Nephron (organoid): ENCODE measurements around the gene KLK2.

ENCODE experiments used
- H3K27ac Mint-ChIP-seq, 3 experiments: 2 replicates each; pipeline ENCODE4 v1.8.0; 2020; ENCODE audit warnings: mixed read lengths in 3 of 3, mild to moderate bottlenecking in 2 of 3, moderate library complexity in 1 of 3
- H3K27me3 Mint-ChIP-seq: 2 replicates; pipeline ENCODE4 v1.8.0; 2021; ENCODE audit warnings: low read depth, mild to moderate bottlenecking, moderate library complexity, mixed read lengths
- H3K36me3 Mint-ChIP-seq: 2 replicates; pipeline ENCODE4 v1.8.0; 2020; ENCODE audit warnings: low read depth, mixed read lengths
- H3K4me1 Mint-ChIP-seq: 2 replicates; pipeline ENCODE4 v1.8.0; 2020; ENCODE audit warnings: mixed read lengths
- H3K4me3 Mint-ChIP-seq, 3 experiments: 2 replicates each; pipeline ENCODE4 v1.8.0; 2020; ENCODE audit warnings: mild to moderate bottlenecking in 3 of 3, mixed read lengths in 3 of 3, moderate library complexity in 2 of 3
- H3K9me3 Mint-ChIP-seq: 2 replicates; pipeline ENCODE4 v1.8.0; 2020; ENCODE audit warnings: mixed read lengths
- CTCF ChIP-seq, 3 experiments: fragments of 200-600 bp; sonication (generic); IDR thresholded peaks; one replicate each; pipeline ENCODE4 v1.5.0; 2021; ENCODE audit warnings: antibody characterized with exemption in 3 of 3; ENCODE audit not compliant: unreplicated experiment in 3 of 3

The KLK2 gene

DNA sequence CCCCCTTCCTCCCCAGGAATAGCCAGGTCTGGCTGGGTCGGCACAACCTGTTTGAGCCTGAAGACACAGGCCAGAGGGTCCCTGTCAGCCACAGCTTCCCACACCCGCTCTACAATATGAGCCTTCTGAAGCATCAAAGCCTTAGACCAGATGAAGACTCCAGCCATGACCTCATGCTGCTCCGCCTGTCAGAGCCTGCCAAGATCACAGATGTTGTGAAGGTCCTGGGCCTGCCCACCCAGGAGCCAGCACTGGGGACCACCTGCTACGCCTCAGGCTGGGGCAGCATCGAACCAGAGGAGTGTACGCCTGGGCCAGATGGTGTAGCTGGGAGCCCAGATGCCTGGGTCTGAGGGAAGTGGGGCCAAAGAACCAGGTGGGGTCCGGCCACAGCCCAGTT lies 3.2 kb downstream of the KLK2 start:
- no peak overlapping the region for H3K4me3 Mint-ChIP-seq
- H3K27ac Mint-ChIP-seq: no peak overlapping the region
- no peak for TF ChIP-seq CTCF (IDR thresholded peaks at IDR 0.05; ENCODE audit: unreplicated experiment in 3 of 3)
- H3K9me3 Mint-ChIP-seq: no peaks in the 10 kb centered on the region
- H3K27me3 Mint-ChIP-seq: peaks cover 44% of the 10 kb centered on the region
- no peaks in the 10 kb centered on the region for H3K36me3 Mint-ChIP-seq
- H3K4me1 Mint-ChIP-seq: no peaks in the 10 kb centered on the region

DNA sequence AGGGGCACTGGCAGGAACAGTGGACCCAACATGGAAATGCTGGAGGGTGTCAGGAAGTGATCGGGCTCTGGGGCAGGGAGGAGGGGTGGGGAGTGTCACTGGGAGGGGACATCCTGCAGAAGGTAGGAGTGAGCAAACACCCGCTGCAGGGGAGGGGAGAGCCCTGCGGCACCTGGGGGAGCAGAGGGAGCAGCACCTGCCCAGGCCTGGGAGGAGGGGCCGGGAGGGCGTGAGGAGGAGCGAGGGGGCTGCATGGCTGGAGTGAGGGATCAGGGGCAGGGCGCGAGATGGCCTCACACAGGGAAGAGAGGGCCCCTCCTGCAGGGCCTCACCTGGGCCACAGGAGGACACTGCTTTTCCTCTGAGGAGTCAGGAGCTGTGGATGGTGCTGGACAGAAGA lies 4.1 kb downstream of the KLK2 start:
- Mint-ChIP-seq H3K27me3 (peaks cover 46% of the 10 kb centered on the region), H3K4me1 (no peaks in the 10 kb centered on the region), H3K9me3 (no peaks in the 10 kb centered on the region), H3K4me3 (no peak overlapping the region), H3K27ac (no peak overlapping the region), H3K36me3 (no peaks in the 10 kb centered on the region)
- TF ChIP-seq CTCF (IDR thresholded peaks at IDR 0.05; ENCODE audit: unreplicated experiment in 3 of 3): no peak

DNA sequence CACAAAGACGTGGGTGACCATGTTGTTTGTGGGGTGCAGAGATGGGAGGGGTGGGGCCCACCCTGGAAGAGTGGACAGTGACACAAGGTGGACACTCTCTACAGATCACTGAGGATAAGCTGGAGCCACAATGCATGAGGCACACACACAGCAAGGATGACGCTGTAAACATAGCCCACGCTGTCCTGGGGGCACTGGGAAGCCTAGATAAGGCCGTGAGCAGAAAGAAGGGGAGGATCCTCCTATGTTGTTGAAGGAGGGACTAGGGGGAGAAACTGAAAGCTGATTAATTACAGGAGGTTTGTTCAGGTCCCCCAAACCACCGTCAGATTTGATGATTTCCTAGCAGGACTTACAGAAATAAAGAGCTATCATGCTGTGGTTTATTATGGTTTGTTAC lies 5.6 kb downstream of the KLK2 start:
- H3K27ac Mint-ChIP-seq: no peak overlapping the region
- H3K36me3 Mint-ChIP-seq: no peaks in the 10 kb centered on the region
- H3K27me3 Mint-ChIP-seq: peaks cover 50% of the 10 kb centered on the region
- H3K4me3 Mint-ChIP-seq: no peak overlapping the region
- no peaks in the 10 kb centered on the region for H3K9me3 Mint-ChIP-seq
- H3K4me1 Mint-ChIP-seq: no peaks in the 10 kb centered on the region
- TF ChIP-seq CTCF (IDR thresholded peaks at IDR 0.05; ENCODE audit: unreplicated experiment in 3 of 3): no peak

- Mint-ChIP-seq H3K27me3 (peaks cover 60% of the 10 kb centered on the region), H3K36me3 (no peaks in the 10 kb centered on the region), H3K4me1 (no peaks in the 10 kb centered on the region), H3K4me3 (no peak overlapping the region), H3K9me3 (no peaks in the 10 kb centered on the region), H3K27ac (no peak overlapping the region)
- no peak for TF ChIP-seq CTCF (IDR thresholded peaks at IDR 0.05; ENCODE audit: unreplicated experiment in 3 of 3)
These were observed 7.0 kb downstream of the KLK2 start for GRCh38 chr19:50880241-50880640.

GRCh38 chr19:50882188-50882587 lies 8.9 kb downstream of the KLK2 start:
- no peaks in the 10 kb centered on the region for H3K4me1 Mint-ChIP-seq
- H3K9me3 Mint-ChIP-seq: no peaks in the 10 kb centered on the region
- no peak overlapping the region for H3K4me3 Mint-ChIP-seq
- peaks cover 76% of the 10 kb centered on the region for H3K27me3 Mint-ChIP-seq
- H3K36me3 Mint-ChIP-seq: no peaks in the 10 kb centered on the region
- no peak overlapping the region for H3K27ac Mint-ChIP-seq
- no peak for TF ChIP-seq CTCF (IDR thresholded peaks at IDR 0.05; ENCODE audit: unreplicated experiment in 3 of 3)

GRCh38 chr19:50889638-50890037 lies 16.4 kb downstream of the KLK2 start:
- no peak overlapping the region for H3K4me3 Mint-ChIP-seq
- H3K27me3 Mint-ChIP-seq: peaks cover 53% of the 10 kb centered on the region
- H3K27ac Mint-ChIP-seq: no peak overlapping the region
- peaks cover 2% of the 10 kb centered on the region for H3K9me3 Mint-ChIP-seq
- TF ChIP-seq CTCF (IDR thresholded peaks at IDR 0.05; ENCODE audit: unreplicated experiment in 3 of 3): no peak
- no peaks in the 10 kb centered on the region for H3K4me1 Mint-ChIP-seq
- H3K36me3 Mint-ChIP-seq: no peaks in the 10 kb centered on the region
